Activated naive CD8-positive, alpha-beta T cell treated with anti-CD3 and anti-CD28 coated beads for 36 hours (primary cell): Measurements from ENCODE around the gene ZNF616. TPM values are rescaled to one million over a fixed set of nuclear protein-coding genes. Genes with fewer than 3 reads are reported as not detected.

Experiments
- DNase-seq: peaks from one replicate; pipeline ENCODE4 v3.0.0; 2021
- H3K27ac Mint-ChIP-seq: one replicate; pipeline ENCODE4 v1.8.0; 2022; ENCODE audit warnings: mild to moderate bottlenecking, moderate library complexity, mixed read lengths
- H3K27me3 Mint-ChIP-seq: one replicate; pipeline ENCODE4 v1.8.0; 2022; ENCODE audit warnings: mild to moderate bottlenecking, mixed read lengths
- H3K36me3 Mint-ChIP-seq: one replicate; pipeline ENCODE4 v1.8.0; 2021; ENCODE audit warnings: mild to moderate bottlenecking, mixed read lengths
- H3K4me1 Mint-ChIP-seq: one replicate; pipeline ENCODE4 v1.8.0; 2021; ENCODE audit warnings: mixed read lengths
- H3K4me3 Mint-ChIP-seq: one replicate; pipeline ENCODE4 v1.8.0; 2022; ENCODE audit warnings: mild to moderate bottlenecking, moderate library complexity, mixed read lengths
- H3K9me3 Mint-ChIP-seq: one replicate; pipeline ENCODE4 v1.8.0; 2022; ENCODE audit warnings: mixed read lengths
- total RNA-seq, 2 experiments: library from RNA; stranded (reverse); gene quantifications; one replicate each; pipeline ENCODE4 v1.2.3, GENCODE V29; 2021

Gene ZNF616
- total RNA-seq, 2 experiments from 2014 or later = 9.0 to 9.5 TPM

- DNase-seq = no peak
- Mint-ChIP-seq H3K27ac (no peak overlapping the region), H3K4me1 (no peaks in the 10 kb centered on the region), H3K4me3 (no peak overlapping the region), H3K36me3 (peaks cover 98% of the 10 kb centered on the region), H3K9me3 (peaks cover 72% of the 10 kb centered on the region), H3K27me3 (no peaks in the 10 kb centered on the region)
These were observed 69.2 kb downstream of the ZNF616 start for GRCh38 chr19:52070496-52070895.

- H3K4me1 Mint-ChIP-seq = no peaks in the 10 kb centered on the region
- peaks cover 98% of the 10 kb centered on the region for H3K36me3 Mint-ChIP-seq
- no peaks in the 10 kb centered on the region for H3K27me3 Mint-ChIP-seq
- no peak overlapping the region for H3K4me3 Mint-ChIP-seq
- H3K9me3 Mint-ChIP-seq = peaks cover 70% of the 10 kb centered on the region
- H3K27ac Mint-ChIP-seq = no peak overlapping the region
- DNase-seq = no peak
These were observed 70.1 kb downstream of the ZNF616 start for GRCh38 chr19:52069653-52070052.

- Mint-ChIP-seq H3K4me1 (no peaks in the 10 kb centered on the region), H3K4me3 (no peak overlapping the region), H3K36me3 (peaks cover 95% of the 10 kb centered on the region), H3K27ac (no peak overlapping the region), H3K9me3 (peaks cover 68% of the 10 kb centered on the region), H3K27me3 (no peaks in the 10 kb centered on the region)
- no peak for DNase-seq
These were observed 73.4 kb downstream of the ZNF616 start for GRCh38 chr19:52066258-52066863.

- DNase-seq = no peak
- no peaks in the 10 kb centered on the region for H3K4me1 Mint-ChIP-seq
- H3K4me3 Mint-ChIP-seq = no peak overlapping the region
- H3K27ac Mint-ChIP-seq = no peak overlapping the region
- no peaks in the 10 kb centered on the region for H3K27me3 Mint-ChIP-seq
- H3K36me3 Mint-ChIP-seq = peaks cover 95% of the 10 kb centered on the region
- peaks cover 67% of the 10 kb centered on the region for H3K9me3 Mint-ChIP-seq
These were observed 74.3 kb downstream of the ZNF616 start for GRCh38 chr19:52065399-52065798.

Other genes with a start within 250 kb of the ZNF616 start
- gene ZNF649, start 234.9 kb downstream of the ZNF616 start, total RNA-seq = 10 to 100 TPM; 12.1 to 12.2 TPM
- gene ZNF613, start 212.5 kb downstream of the ZNF616 start, total RNA-seq = 1 to 10 TPM; 4.3 to 4.5 TPM
- gene ZNF350, start 153.1 kb downstream of the ZNF616 start, total RNA-seq = 10 to 100 TPM; 11.3 to 11.4 TPM
- 1 to 10 TPM; 8.4 to 8.5 TPM for gene ZNF615, start 131.7 kb downstream of the ZNF616 start, total RNA-seq
- gene ZNF614, start 111.6 kb downstream of the ZNF616 start, total RNA-seq = 10 to 100 TPM; 15.4 to 17.4 TPM
- 10 to 100 TPM; 13.7 to 14.9 TPM for gene ZNF432, start 91.1 kb downstream of the ZNF616 start, total RNA-seq
- 10 to 100 TPM; 16.4 to 17.9 TPM for gene ZNF841, start 44.2 kb downstream of the ZNF616 start, total RNA-seq
- 10 to 100 TPM; 10.0 to 12.0 TPM for gene ZNF836, start 31.7 kb upstream of the ZNF616 start, total RNA-seq
- gene PPP2R1A, start 50.1 kb upstream of the ZNF616 start, total RNA-seq = 100 to 1,000 TPM; 222 to 244 TPM
- 10 to 100 TPM; 28.6 to 31.4 TPM for gene ZNF766, start 129.6 kb upstream of the ZNF616 start, total RNA-seq
- 1 to 10 TPM; 5.7 to 6.4 TPM for gene ZNF480, start 157.2 kb upstream of the ZNF616 start, total RNA-seq
- 1 to 10 TPM; 2.4 to 2.9 TPM for gene ZNF610, start 196.3 kb upstream of the ZNF616 start, total RNA-seq
- 10 to 100 TPM; 15.0 to 19.9 TPM for gene ZNF880, start 230.0 kb upstream of the ZNF616 start, total RNA-seq